ENCODE measurements around the gene PRLHR.

DNA sequence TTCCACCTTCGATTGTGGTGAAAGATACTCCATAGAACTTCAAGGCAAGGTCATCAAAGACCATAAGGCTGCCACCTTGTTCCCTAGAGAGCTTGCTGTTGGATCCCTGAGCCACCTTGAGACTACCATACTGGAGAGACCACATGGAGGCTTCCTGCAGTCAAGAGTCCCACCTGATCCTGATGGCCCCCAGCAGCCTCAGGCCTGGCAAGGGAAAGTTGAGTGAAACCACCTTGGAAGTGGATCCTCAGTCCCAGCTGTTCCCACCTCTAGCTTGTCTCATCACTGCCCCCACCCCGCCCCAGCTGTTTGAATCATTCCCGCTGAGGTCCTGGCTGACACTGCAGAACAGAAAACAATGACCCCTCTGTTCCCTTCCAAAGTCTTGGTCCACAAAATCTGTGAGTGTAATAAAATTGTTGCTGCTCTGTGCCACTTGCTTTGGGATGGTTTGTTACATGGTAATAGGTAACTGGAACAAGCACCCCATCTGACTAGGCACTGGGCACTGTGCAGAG, 32.0 kb downstream of the PRLHR start:
- TF ChIP-seq, protein P1, sequence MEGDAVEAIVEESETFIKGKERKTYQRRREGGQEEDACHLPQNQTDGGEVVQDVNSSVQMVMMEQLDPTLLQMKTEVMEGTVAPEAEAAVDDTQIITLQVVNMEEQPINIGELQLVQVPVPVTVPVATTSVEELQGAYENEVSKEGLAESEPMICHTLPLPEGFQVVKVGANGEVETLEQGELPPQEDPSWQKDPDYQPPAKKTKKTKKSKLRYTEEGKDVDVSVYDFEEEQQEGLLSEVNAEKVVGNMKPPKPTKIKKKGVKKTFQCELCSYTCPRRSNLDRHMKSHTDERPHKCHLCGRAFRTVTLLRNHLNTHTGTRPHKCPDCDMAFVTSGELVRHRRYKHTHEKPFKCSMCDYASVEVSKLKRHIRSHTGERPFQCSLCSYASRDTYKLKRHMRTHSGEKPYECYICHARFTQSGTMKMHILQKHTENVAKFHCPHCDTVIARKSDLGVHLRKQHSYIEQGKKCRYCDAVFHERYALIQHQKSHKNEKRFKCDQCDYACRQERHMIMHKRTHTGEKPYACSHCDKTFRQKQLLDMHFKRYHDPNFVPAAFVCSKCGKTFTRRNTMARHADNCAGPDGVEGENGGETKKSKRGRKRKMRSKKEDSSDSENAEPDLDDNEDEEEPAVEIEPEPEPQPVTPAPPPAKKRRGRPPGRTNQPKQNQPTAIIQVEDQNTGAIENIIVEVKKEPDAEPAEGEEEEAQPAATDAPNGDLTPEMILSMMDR (conservative IDR thresholded peaks at IDR 0.05 in 1 of 2, IDR thresholded peaks at IDR 0.05 in 1 of 2; ENCODE audit: low read depth in 1 of 2, low read length in 2 of 2), result no peak
- TF ChIP-seq EZH2 (IDR thresholded peaks at IDR 0.05; ENCODE audit: low read length, missing control alignments), result no peak

All from fibroblast of lung (primary cell).